Thyroid gland (tissue), 4 donors: ENCODE results near the gene GGCX. TPM values are rescaled to one million over a fixed set of nuclear protein-coding genes. Genes with fewer than 3 reads are reported as not detected.
"Not testable (repeated sequence)": the region's sequence is repeated elsewhere in the genome, so short reads cannot be mapped to it uniquely, and the experiment has no call there.

Experiments
- DNase-seq, 2 donors: peaks; one replicate each; pipeline ENCODE4 v3.0.0-alpha.2; 2019
- H3K27ac ChIP-seq, 3 donors: fragments of 200-600 bp; sonication (generic); 1 replicate in 2 of 3; 2 replicates in 1 of 3; pipeline ENCODE4 v1.5.1; 2016 to 2019; ENCODE audit warnings: mild to moderate bottlenecking in 1 of 3, moderate library complexity in 1 of 3
- H3K27me3 ChIP-seq: fragments of 200-600 bp; sonication (generic); one replicate; pipeline ENCODE4 v1.5.1; 2019
- H3K36me3 ChIP-seq, 2 donors: fragments of 200-600 bp; sonication (generic); one replicate each; pipeline ENCODE4 v1.5.1; 2016 to 2019
- H3K4me1 ChIP-seq, 2 donors: fragments of 200-600 bp; sonication (generic); one replicate each; pipeline ENCODE4 v1.5.1; 2017 to 2019
- H3K4me3 ChIP-seq, 3 donors: fragments of 200-600 bp; sonication (generic); replicated peaks in 1 of 3; 1 replicate in 2 of 3; 2 replicates in 1 of 3; pipeline ENCODE4 v1.5.1; 2016; ENCODE audit warnings: mild to moderate bottlenecking in 1 of 3
- H3K9me3 ChIP-seq: fragments of 200-600 bp; sonication (generic); one replicate; pipeline ENCODE4 v1.5.1; 2017
- POLR2A ChIP-seq, 2 donors: fragments of 450-650 bp; IDR thresholded peaks; one replicate each; pipeline ENCODE4 v1.6.1; 2017; ENCODE audit warnings: antibody characterized with exemption in 2 of 2, mild to moderate bottlenecking in 2 of 2, moderate library complexity in 1 of 2
- WGBS, 2 donors: methylation state at CpG; one replicate each; pipeline ENCODE4 v1.1.5; 2017; 5-methylcytosine and 5-hydroxymethylcytosine counted together
- intact Hi-C: fragments of 100-400 bp; cut with DNase I; formaldehyde crosslinking; loops from one replicate; pipeline ENCODE4 v1.15.1; 2023
- total RNA-seq, 4 donors: library from RNA; depleted of rRNA; stranded (reverse); fragments of >200 nt; gene quantifications; one replicate each; pipeline ENCODE4 v1.2.3, GENCODE V29; 2016
- TF ChIP-seq, protein P1 (sequence below), 6 experiments: fragments of 200-600 bp in 3 of 6; fragments of 450-650 bp in 3 of 6; sonication (generic) in 3 of 6; IDR thresholded peaks; one replicate each; pipeline ENCODE4 v1.5.1; 2016 to 2019; ENCODE audit warnings: antibody characterized with exemption in 6 of 6, mild to moderate bottlenecking in 2 of 6, inconsistent platforms in 1 of 6, moderate library complexity in 1 of 6

Gene GGCX
- total RNA-seq, 4 donors from 2014 or later: 39.5 to 81.9 (median 51.6) TPM

DNA sequence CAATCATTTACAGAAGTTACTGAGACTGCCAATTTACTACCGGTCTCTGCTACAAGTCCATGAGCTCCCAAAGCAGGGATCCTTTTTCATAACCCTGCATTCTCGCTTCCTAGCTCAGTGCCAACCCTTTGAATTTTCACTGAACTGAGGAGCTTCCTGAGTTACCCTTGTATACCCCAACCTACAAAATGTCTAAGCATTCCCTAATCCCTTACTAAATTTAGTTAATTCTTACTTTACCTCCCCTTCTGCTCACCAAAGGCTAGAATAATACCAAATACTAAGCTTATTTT is 12.7 kb downstream of the GGCX start:
- H3K9me3 ChIP-seq: no peaks in the 10 kb centered on the region
- H3K27ac ChIP-seq: no peak overlapping the region
- H3K36me3 ChIP-seq: peaks cover 42 to 51% of the 10 kb centered on the region in 2 donors
- WGBS, 2 donors: 70 to 80% methylated on average over 2 of the region's 2 CpGs
- no peak for DNase-seq
- TF ChIP-seq, protein P1, sequence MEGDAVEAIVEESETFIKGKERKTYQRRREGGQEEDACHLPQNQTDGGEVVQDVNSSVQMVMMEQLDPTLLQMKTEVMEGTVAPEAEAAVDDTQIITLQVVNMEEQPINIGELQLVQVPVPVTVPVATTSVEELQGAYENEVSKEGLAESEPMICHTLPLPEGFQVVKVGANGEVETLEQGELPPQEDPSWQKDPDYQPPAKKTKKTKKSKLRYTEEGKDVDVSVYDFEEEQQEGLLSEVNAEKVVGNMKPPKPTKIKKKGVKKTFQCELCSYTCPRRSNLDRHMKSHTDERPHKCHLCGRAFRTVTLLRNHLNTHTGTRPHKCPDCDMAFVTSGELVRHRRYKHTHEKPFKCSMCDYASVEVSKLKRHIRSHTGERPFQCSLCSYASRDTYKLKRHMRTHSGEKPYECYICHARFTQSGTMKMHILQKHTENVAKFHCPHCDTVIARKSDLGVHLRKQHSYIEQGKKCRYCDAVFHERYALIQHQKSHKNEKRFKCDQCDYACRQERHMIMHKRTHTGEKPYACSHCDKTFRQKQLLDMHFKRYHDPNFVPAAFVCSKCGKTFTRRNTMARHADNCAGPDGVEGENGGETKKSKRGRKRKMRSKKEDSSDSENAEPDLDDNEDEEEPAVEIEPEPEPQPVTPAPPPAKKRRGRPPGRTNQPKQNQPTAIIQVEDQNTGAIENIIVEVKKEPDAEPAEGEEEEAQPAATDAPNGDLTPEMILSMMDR (IDR thresholded peaks at IDR 0.05): no peak
- no peak for TF ChIP-seq POLR2A (IDR thresholded peaks at IDR 0.05)
- H3K4me1 ChIP-seq: peaks cover 3 to 6% of the 10 kb centered on the region in 2 donors
- no peaks in the 10 kb centered on the region for H3K27me3 ChIP-seq
- intact Hi-C loops: loop anchor here (5.0 to 10.0 kb wide), 2 partner anchors 116 to 224 kb away; partner anchors contain the start of gene TGOLN2
- no peak overlapping the region for H3K4me3 ChIP-seq

DNA sequence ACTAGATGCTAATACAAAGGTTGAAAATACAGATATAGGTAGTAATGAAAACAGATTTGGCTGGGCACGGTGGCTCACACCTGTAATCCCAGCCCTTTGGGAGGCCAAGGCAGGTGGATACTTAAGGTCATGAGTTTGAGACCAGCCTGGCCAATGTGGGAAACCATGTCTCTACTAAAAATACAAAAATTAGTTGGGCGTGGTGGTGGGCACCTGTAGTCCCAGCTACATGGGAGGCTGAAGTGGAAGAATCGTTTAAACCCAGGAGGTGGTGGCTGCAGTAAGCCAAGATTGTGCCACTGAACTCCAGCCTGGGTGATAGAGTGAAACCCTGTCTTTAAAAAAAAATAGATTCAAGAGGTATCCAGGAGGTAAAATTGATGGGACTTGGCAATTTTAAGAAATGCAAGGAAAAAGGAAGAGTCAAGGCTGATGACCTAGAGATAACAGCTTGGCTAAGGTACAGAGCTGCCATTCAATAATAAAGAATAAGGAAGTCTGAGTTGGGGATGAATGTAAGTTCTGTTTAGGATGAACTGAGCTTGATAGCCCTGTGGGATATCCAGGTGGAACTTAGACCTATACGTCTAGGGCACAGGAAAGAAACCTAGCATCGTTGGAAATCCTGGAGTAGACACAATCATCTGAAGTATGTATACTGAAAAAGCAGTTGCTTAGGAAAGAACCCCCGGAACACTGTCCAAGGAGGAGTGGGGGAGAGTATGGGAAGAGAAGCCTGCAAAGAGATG is 13.3 kb downstream of the GGCX start:
- no peak overlapping the region for H3K4me3 ChIP-seq
- H3K4me1 ChIP-seq: peaks cover 8 to 11% of the 10 kb centered on the region in 2 donors
- 72 to 74% methylated on average over 6 of the region's 6 CpGs for WGBS, 2 donors
- no peak for DNase-seq
- no peak overlapping the region for H3K27ac ChIP-seq
- intact Hi-C loops: loop anchor here (5.0 to 10.0 kb wide), 2 partner anchors 116 to 223 kb away; partner anchors contain the start of gene TGOLN2
- H3K27me3 ChIP-seq: no peaks in the 10 kb centered on the region
- no peak for TF ChIP-seq POLR2A (IDR thresholded peaks at IDR 0.05)
- TF ChIP-seq, protein P1 (IDR thresholded peaks at IDR 0.05): no peak
- peaks cover 48 to 55% of the 10 kb centered on the region in 2 donors for H3K36me3 ChIP-seq
- no peaks in the 10 kb centered on the region for H3K9me3 ChIP-seq

DNA sequence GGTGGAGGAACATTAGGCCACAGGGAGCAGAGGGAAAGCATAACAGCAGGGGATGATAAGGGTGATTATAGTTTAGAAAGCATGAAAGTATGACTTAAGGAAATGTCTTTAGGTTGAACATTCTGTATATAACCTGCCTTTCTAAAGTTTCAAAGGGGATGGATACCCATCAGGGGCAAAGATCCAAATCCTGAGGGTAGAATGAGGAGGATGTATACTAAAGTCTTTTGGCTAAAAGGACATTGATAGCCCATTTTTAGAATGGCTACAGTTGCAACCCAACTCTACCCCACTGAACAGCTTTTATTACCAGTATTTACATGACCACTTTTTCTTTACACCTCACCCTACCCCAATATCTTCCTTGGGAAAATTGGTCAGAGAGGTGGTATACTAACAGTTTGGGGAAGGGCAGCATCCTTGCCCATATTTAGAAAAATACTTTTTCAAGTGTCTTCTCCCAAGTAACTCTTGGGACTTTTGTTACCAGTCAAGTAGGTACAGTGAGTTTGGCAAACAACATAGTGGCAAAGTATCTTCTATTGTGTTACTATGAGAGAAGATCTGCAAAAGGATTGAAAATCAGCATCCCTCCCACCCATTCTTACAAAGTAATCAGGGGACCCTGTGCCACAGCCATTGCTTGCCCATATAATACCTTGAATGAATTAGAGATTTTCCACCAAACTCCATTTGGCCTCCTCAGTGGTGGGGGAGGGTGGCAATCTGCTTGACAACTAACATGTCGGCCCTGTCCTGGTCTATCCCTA is 14.0 kb downstream of the GGCX start:
- no peaks in the 10 kb centered on the region for H3K27me3 ChIP-seq

DNA sequence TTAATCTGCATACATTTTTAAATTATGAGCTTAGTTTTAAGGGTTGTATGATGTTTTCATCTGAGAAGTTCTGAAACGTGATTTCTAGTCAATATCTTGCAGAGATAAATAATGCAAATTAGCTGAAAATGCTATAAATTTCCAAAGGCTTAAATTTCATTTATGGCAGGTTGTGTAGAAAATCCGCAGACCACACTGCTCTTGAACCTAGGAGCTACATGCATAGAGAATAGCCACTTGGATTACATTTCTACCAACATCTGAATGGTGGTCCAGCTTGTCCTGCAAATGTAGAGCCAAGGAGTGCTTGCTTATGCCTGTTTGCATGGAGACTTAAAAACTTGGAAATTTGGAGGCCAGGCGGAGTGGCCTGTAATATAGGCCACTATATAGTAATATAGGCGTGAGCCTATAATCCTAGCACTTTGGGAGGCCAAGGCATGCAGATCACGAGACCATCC is 15.5 kb downstream of the GGCX start:
- Histone ChIP-seq H3K9me3 (no peaks in the 10 kb centered on the region), H3K4me1 (peaks cover 25 to 27% of the 10 kb centered on the region in 2 donors), H3K27me3 (no peaks in the 10 kb centered on the region), H3K27ac (no peak overlapping the region), H3K36me3 (peaks cover 63 to 64% of the 10 kb centered on the region in 2 donors), H3K4me3 (no peak overlapping the region)
- no peak for DNase-seq
- TF ChIP-seq, protein P1 (IDR thresholded peaks at IDR 0.05): no peak
- TF ChIP-seq POLR2A (IDR thresholded peaks at IDR 0.05): no peak
- intact Hi-C loops: loop anchor here (5.0 to 10.0 kb wide), 2 partner anchors 114 to 221 kb away; partner anchors contain the start of gene TGOLN2
- WGBS, 2 donors: 84 to 95% methylated on average over 5 of the region's 5 CpGs

More for the DNA sequence above, 14.0 kb downstream of the GGCX start:
- Histone ChIP-seq H3K4me3 (no peak overlapping the region), H3K27ac (peak overlapping the region in 1 of 3 donors; percentile 46), H3K9me3 (no peaks in the 10 kb centered on the region), H3K36me3 (peaks cover 55 to 58% of the 10 kb centered on the region in 2 donors), H3K4me1 (peaks cover 15 to 19% of the 10 kb centered on the region in 2 donors)
- intact Hi-C loops: loop anchor here (5.0 to 10.0 kb wide), 2 partner anchors 115 to 222 kb away; partner anchors contain the start of gene TGOLN2
- TF ChIP-seq, protein P1 (IDR thresholded peaks at IDR 0.05): no peak
- peak in 1 of 2 donors; percentile 24 for TF ChIP-seq POLR2A (IDR thresholded peaks at IDR 0.05)
- no peak for DNase-seq
- WGBS, 2 donors: 100% methylated on average over 1 of the region's 1 CpG

DNA sequence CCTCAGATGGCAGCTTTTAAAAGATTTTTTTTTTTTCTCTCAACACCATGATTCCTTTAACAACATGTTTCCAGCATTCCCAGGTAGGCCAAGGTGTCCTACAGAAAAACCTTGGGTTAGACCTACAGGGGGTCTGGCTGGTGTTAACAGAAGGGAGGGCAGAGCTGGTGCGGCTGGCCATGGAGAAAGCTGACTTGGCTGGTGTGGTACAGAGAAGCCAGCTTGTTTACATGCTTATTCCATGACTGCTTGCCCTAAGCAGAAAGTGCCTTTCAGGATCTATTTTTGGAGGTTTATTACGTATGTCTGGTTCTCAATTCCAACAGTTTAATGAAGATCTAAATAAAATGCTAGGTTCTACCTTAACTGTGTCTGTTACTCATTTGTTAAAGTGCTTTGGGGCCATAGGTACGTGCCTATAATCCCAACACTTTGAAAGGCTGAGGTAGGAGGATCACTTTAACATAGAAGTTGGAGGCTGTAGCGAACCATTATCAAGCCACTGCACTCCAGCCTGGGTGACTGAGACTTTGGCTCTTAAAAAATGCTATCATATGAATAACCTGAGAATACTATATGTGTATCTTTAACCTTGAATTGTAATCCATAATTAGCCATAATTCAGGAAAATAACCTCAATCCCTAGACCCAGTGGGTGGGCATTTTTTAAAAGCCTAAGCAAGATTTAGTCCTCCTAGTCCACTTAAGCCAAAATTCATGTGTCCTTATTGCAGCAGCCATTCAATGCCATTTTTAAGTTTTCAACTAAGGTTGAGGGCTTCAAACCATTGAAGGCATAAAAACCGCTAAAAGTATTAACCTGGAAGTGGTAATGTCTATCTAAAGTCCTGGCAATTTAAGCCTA is 16.1 kb downstream of the GGCX start:
- intact Hi-C loops: loop anchor here (5.0 to 10.0 kb wide), 2 partner anchors 113 to 220 kb away; partner anchors contain the start of gene TGOLN2
- not testable (repeated sequence) for H3K27me3 ChIP-seq, H3K9me3 ChIP-seq, DNase-seq, H3K4me3 ChIP-seq
- H3K27ac ChIP-seq: peak overlapping the region in 1 of 3 donors; percentile 41
- 91 to 97% methylated on average over 5 of the region's 5 CpGs for WGBS, 2 donors
- H3K36me3 ChIP-seq: peaks cover 56 to 58% of the 10 kb centered on the region in 2 donors
- H3K4me1 ChIP-seq: peaks cover 25 to 28% of the 10 kb centered on the region in 2 donors

DNA sequence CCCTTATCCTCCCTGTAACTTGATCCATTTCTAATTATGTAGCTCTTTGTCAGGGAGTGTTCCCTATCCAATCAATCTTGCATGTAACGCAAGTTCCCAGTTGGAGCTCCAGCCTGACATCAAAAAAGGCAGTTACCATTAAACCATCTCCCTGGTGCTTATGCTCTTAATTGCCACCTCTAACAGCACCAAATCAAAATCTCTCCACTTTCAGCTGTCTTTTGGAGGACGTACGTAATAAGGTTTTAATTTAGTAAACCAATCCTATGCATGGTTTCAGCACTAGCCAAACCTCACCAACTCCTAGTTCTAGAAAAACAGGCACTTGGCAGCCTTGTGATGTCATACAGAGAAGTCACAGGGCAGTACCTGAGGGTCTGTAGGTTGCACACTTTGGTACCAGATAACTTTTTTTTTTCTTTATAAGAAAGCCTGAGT is 17.0 kb downstream of the GGCX start:
- 83 to 93% methylated on average over 3 of the region's 3 CpGs for WGBS, 2 donors
- H3K27ac ChIP-seq: peak overlapping the region in 1 of 3 donors; percentile 41
- H3K36me3 ChIP-seq: peaks cover 54 to 60% of the 10 kb centered on the region in 2 donors
- H3K4me1 ChIP-seq: peaks cover 25 to 28% of the 10 kb centered on the region in 2 donors
- H3K4me3 ChIP-seq, DNase-seq, H3K9me3 ChIP-seq, H3K27me3 ChIP-seq: not testable (repeated sequence)
- intact Hi-C loops: loop anchor here (10.0 kb wide), 1 partner anchor 219 kb away; the partner anchor contains the start of gene TGOLN2
